Neural progenitor cell (in vitro differentiated cells): ENCODE results near the gene PTPRK. TPM values are rescaled to one million over a fixed set of nuclear protein-coding genes. Genes with fewer than 3 reads are reported as not detected.

Experiments
- DNase-seq: peaks from one replicate; pipeline ENCODE4 v3.0.0-alpha.2; 2016; ENCODE audit warnings: low spot score
- H2AFZ ChIP-seq: fragments of 200-600 bp; sonication (generic); replicated peaks from 2 replicates; pipeline ENCODE4 v1.6.1; 2016; ENCODE audit warnings: antibody characterized with exemption
- H3F3A ChIP-seq: fragments of 200-600 bp; sonication (generic); 2 replicates; pipeline ENCODE4 v1.6.1; 2016; ENCODE audit warnings: antibody characterized with exemption, low read depth
- H3K27ac ChIP-seq: fragments of 200-600 bp; sonication (generic); 2 replicates; pipeline ENCODE4 v1.5.1; 2016; ENCODE audit warnings: mild to moderate bottlenecking
- H3K27me3 ChIP-seq: fragments of 200-600 bp; sonication (generic); 2 replicates; pipeline ENCODE4 v1.6.1; 2016; ENCODE audit warnings: mild to moderate bottlenecking, moderate library complexity
- H3K36me3 ChIP-seq: fragments of 200-600 bp; sonication (generic); 2 replicates; pipeline ENCODE4 v1.5.1; 2016
- H3K4me1 ChIP-seq: fragments of 200-600 bp; sonication (generic); 2 replicates; pipeline ENCODE4 v1.6.1; 2016; ENCODE audit warnings: mixed run types
- H3K4me2 ChIP-seq: fragments of 200-600 bp; sonication (generic); 2 replicates; pipeline ENCODE4 v1.6.1; 2016
- H3K4me3 ChIP-seq: fragments of 200-600 bp; sonication (generic); 2 replicates; pipeline ENCODE4 v1.5.1; 2016
- H3K79me2 ChIP-seq: fragments of 200-600 bp; sonication (generic); 2 replicates; pipeline ENCODE4 v1.6.1; 2016; ENCODE audit warnings: low read depth
- H3K9ac ChIP-seq: fragments of 200-600 bp; sonication (generic); 2 replicates; pipeline ENCODE4 v1.6.1; 2016
- H3K9me3 ChIP-seq: fragments of 200-600 bp; sonication (generic); 2 replicates; pipeline ENCODE4 v1.5.1; 2016; ENCODE audit warnings: low read depth
- H4K20me1 ChIP-seq: fragments of 200-600 bp; sonication (generic); 2 replicates; pipeline ENCODE4 v1.6.1; 2016; ENCODE audit warnings: low read depth
- H3K27ac Mint-ChIP-seq: 3 replicates; pipeline ENCODE4 v1.8.0; 2021; ENCODE audit warnings: mixed read lengths
- H3K27me3 Mint-ChIP-seq: 2 replicates; pipeline ENCODE4 v1.8.0; 2022; ENCODE audit warnings: low read depth, mild to moderate bottlenecking, inconsistent platforms, moderate library complexity, mixed read lengths; ENCODE audit not compliant: insufficient read depth
- H3K36me3 Mint-ChIP-seq: 3 replicates; pipeline ENCODE4 v1.8.0; 2021; ENCODE audit warnings: mixed read lengths
- H3K4me1 Mint-ChIP-seq: 3 replicates; pipeline ENCODE4 v1.8.0; 2021; ENCODE audit warnings: mixed read lengths
- H3K4me3 Mint-ChIP-seq: 3 replicates; pipeline ENCODE4 v1.8.0; 2021; ENCODE audit warnings: mild to moderate bottlenecking, moderate library complexity, mixed read lengths
- H3K9me3 Mint-ChIP-seq: 3 replicates; pipeline ENCODE4 v1.8.0; 2020; ENCODE audit warnings: mixed read lengths
- EZH2 ChIP-seq: fragments of 200-600 bp; sonication (generic); IDR thresholded peaks from 2 replicates; pipeline ENCODE4 v1.6.1; 2017; ENCODE audit warnings: antibody characterized with exemption, mild to moderate bottlenecking, moderate library complexity
- EZH2phosphoT487 ChIP-seq: fragments of 200-600 bp; sonication (generic); IDR thresholded peaks from 2 replicates; pipeline ENCODE4 v1.6.1; 2017; ENCODE audit warnings: antibody characterized with exemption
- total RNA-seq: library from RNA; depleted of rRNA; stranded (reverse); fragments of >200 nt; gene quantifications from 2 replicates; pipeline ENCODE4 v1.2.3, GENCODE V29; 2015; ENCODE audit warnings: low replicate concordance
- TF ChIP-seq, protein P1 (sequence below): fragments of 200-600 bp; sonication (generic); IDR thresholded peaks from 2 replicates; pipeline ENCODE4 v1.5.1; 2017; ENCODE audit warnings: antibody characterized with exemption, mild to moderate bottlenecking

The PTPRK gene
- total RNA-seq, 1 donor from 2014 or later: 35.0 TPM

DNA sequence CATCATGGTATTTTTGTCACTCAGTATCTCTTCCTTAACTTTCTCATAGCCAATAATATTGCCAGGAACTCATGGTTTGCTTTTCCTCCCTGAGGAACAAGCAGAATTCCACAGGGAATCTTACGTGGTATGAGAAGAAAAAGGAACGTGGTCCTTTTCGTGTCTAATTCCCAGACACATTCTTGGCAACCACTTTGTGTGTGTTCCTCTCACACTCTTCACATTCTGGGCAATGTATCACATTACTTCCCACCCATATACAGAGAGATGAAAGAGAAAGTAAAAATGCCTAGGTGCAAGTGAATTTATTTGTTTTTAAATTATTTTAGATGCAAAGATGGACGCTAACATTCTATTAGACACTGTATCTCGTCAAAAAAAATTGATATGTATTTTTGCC, 102.7 kb downstream of the PTPRK start:
- Mint-ChIP-seq H3K9me3 (peaks cover 15% of the 10 kb centered on the region), H3K4me1 (peaks cover 11% of the 10 kb centered on the region), H3K36me3 (peaks cover 20% of the 10 kb centered on the region), H3K27ac (no peak overlapping the region), H3K27me3 (peaks cover 2% of the 10 kb centered on the region), H3K4me3 (no peak overlapping the region)
- DNase-seq: no peak
- H3K27me3 ChIP-seq: no peaks in the 10 kb centered on the region
- no peaks in the 10 kb centered on the region for H3K36me3 ChIP-seq
- no peaks in the 10 kb centered on the region for H3F3A ChIP-seq
- H3K4me2 ChIP-seq: no peak overlapping the region
- peaks cover 9% of the 10 kb centered on the region for H3K4me1 ChIP-seq
- no peak overlapping the region for H3K4me3 ChIP-seq
- H3K27ac ChIP-seq: no peak overlapping the region
- no peaks in the 10 kb centered on the region for H3K9me3 ChIP-seq
- H4K20me1 ChIP-seq: no peaks in the 10 kb centered on the region
- H3K9ac ChIP-seq: no peak overlapping the region
- peaks cover 4% of the 10 kb centered on the region for H3K79me2 ChIP-seq
- no peak overlapping the region for H2AFZ ChIP-seq
- TF ChIP-seq, protein P1, sequence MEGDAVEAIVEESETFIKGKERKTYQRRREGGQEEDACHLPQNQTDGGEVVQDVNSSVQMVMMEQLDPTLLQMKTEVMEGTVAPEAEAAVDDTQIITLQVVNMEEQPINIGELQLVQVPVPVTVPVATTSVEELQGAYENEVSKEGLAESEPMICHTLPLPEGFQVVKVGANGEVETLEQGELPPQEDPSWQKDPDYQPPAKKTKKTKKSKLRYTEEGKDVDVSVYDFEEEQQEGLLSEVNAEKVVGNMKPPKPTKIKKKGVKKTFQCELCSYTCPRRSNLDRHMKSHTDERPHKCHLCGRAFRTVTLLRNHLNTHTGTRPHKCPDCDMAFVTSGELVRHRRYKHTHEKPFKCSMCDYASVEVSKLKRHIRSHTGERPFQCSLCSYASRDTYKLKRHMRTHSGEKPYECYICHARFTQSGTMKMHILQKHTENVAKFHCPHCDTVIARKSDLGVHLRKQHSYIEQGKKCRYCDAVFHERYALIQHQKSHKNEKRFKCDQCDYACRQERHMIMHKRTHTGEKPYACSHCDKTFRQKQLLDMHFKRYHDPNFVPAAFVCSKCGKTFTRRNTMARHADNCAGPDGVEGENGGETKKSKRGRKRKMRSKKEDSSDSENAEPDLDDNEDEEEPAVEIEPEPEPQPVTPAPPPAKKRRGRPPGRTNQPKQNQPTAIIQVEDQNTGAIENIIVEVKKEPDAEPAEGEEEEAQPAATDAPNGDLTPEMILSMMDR: no peak
- no peak for TF ChIP-seq EZH2
- no peak for TF ChIP-seq EZH2phosphoT487

- Histone ChIP-seq H3K27me3 (no peaks in the 10 kb centered on the region), H3K4me1 (no peaks in the 10 kb centered on the region), H3K79me2 (peaks cover 15% of the 10 kb centered on the region), H2AFZ (no peak overlapping the region), H3K4me3 (no peak overlapping the region), H3K4me2 (no peak overlapping the region), H3K27ac (no peak overlapping the region), H3K36me3 (no peaks in the 10 kb centered on the region), H4K20me1 (no peaks in the 10 kb centered on the region), H3F3A (no peaks in the 10 kb centered on the region), H3K9ac (no peak overlapping the region), H3K9me3 (no peaks in the 10 kb centered on the region)
- no peak overlapping the region for H3K27ac Mint-ChIP-seq
- H3K27me3 Mint-ChIP-seq: peaks cover 2% of the 10 kb centered on the region
- peaks cover 3% of the 10 kb centered on the region for H3K4me1 Mint-ChIP-seq
- H3K9me3 Mint-ChIP-seq: peaks cover 15% of the 10 kb centered on the region
- peaks cover 18% of the 10 kb centered on the region for H3K36me3 Mint-ChIP-seq
- no peak overlapping the region for H3K4me3 Mint-ChIP-seq
- no peak for DNase-seq
- TF ChIP-seq, protein P1: no peak
- TF ChIP-seq EZH2phosphoT487 (no peak), EZH2 (no peak)
These were observed 105.0 kb downstream of the PTPRK start for GRCh38 chr6:128415387-128415786.

GRCh38 chr6:128414943-128415342, 105.5 kb downstream of the PTPRK start:
- Histone ChIP-seq H2AFZ (no peak overlapping the region), H3F3A (no peaks in the 10 kb centered on the region), H3K9me3 (no peaks in the 10 kb centered on the region), H3K27ac (no peak overlapping the region), H3K4me1 (no peaks in the 10 kb centered on the region), H3K27me3 (no peaks in the 10 kb centered on the region), H3K79me2 (peaks cover 15% of the 10 kb centered on the region), H3K9ac (no peak overlapping the region), H3K36me3 (no peaks in the 10 kb centered on the region), H4K20me1 (no peaks in the 10 kb centered on the region), H3K4me3 (no peak overlapping the region), H3K4me2 (no peak overlapping the region)
- peaks cover 15% of the 10 kb centered on the region for H3K9me3 Mint-ChIP-seq
- H3K27ac Mint-ChIP-seq: no peak overlapping the region
- H3K4me3 Mint-ChIP-seq: no peak overlapping the region
- H3K36me3 Mint-ChIP-seq: peaks cover 18% of the 10 kb centered on the region
- H3K27me3 Mint-ChIP-seq: peaks cover 2% of the 10 kb centered on the region
- H3K4me1 Mint-ChIP-seq: peaks cover 3% of the 10 kb centered on the region
- DNase-seq: no peak
- no peak for TF ChIP-seq EZH2phosphoT487
- TF ChIP-seq, protein P1: no peak
- no peak for TF ChIP-seq EZH2
